Measurements from ENCODE around the gene RASAL3.
"Not testable (repeated sequence)": the region's sequence is repeated elsewhere in the genome, so short reads cannot be mapped to it uniquely, and the experiment has no call there.

Gene RASAL3

DNA sequence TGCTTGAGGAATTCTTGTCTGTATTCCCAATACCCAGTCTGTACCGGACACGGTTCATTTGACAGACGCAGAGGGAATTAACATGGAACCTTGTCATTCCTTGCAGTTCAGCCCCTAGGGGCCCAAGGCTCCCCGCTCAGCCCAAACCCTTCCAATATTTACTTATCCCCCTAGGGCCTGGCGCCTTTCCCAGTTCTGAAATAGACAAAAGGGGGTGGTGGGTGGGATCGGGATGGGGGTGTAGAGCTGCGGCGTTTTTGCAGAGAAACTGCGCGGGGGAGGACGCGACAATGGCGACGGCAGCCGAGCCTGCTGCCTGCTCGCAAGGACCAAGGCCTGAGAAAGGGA lies 46.1 kb downstream of the RASAL3 start:
- DNase-seq: no peak

DNA sequence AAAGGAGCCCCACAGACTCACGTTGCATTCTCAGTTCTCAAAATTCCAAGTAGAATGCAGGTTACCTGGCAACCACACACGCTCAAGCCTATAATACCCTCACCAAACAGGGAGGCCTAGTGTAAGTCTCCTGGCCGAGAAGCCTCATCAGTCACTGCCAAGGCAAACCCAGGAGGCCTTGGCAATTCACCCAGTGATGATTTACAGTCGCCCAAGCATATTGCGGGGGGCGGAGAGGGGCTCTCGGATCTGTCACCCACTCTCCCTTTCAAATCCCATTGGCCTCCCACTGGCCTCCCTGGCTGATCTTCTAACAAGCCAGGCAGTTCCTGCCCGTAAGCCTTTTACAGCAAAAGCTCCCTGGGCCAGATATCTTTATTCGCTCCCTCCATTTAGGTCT lies 46.6 kb downstream of the RASAL3 start:
- DNase-seq: no peak

DNA sequence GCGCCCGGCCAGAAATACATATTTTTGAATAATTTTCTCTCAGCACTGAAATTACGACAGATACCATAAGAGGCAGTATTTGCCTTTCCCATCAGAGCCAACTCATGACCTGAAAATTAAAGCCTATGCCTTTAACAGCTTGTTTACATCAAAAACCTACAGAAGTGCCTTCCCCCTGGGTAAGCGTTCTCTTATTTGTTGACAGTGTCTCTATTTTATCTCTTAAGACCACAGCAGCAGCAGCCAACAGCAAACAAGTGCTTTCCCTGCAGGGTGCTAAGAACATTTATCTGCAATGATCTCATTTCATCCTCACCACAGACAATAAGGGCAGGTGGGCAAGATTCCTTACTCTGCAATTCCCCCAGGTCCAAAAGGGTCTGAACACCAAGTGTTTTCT lies 51.5 kb downstream of the RASAL3 start:
- DNase-seq: no peak

DNA sequence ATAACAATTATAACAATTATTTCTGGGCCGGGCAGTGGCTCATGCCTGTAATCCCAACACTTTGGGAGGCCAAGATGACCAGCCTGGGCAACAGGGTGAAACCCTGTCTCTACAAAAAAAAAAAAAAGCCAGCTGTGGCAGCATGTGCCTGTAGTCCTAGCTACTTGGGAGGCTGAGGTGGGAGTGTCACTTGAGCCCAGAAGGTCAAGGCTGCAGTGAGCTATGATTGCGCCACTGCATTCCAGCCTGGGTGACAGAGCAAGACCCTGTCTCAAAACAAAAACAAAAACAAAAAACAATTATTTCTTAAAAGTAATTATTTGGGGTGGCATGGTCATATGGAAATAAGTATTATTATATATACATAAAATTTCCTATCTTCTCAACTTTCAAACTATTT lies 53.0 kb downstream of the RASAL3 start:
- DNase-seq: not testable (repeated sequence)

DNA sequence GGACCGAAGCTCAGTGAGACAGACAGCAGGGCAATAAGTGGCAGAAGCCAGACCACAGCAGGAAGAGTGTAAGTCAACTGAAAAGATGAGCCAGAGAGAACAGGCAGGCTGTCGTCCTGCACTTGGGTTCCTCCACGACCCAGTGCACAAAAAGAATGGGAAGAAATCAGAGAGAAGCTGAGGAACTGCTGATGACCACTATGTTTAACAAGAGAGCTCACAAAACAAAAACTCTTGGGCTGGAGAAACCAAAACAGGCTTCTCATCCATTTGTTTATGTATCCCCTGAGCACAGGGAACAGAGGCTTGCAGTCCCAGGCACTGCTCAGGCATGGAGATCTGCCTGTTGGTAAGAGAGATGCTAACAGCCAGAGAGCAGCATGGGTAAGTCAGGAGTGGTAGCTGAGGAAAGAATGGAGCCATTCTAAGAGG lies 59.5 kb downstream of the RASAL3 start:
- DNase-seq: no peak

DNA sequence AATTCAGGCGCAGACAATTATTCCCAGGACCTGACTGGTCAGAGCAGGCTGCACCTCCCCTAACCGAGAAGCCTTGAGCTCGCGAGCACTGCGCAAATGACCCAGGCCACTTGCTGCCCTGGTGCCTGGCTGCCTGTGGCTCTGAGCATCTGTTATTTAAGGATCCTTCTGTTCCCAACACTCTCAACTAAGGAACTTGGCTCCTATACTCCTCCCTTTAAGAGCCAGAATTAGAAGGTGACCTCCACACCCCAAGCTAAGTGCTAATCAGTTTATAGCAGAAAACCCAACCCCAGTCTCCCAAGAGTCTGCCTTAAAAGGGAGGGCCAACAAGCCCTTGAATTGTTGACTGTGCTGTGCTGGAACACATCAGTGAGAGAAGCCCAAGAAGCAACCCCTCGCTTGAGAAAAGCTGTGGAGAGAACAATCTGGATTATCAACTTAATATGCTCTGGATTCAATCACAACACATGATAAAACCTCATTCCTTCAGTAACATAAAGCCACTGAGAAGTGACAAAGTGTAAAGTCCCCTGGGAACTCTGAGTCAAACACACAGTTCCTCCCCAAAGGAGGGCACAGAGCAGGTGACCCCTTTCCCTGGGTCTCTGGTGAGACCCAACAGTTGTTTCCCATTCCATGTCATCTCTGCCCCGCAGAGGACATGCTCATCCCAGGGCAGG lies 60.1 kb downstream of the RASAL3 start:
- no peak for DNase-seq

DNA sequence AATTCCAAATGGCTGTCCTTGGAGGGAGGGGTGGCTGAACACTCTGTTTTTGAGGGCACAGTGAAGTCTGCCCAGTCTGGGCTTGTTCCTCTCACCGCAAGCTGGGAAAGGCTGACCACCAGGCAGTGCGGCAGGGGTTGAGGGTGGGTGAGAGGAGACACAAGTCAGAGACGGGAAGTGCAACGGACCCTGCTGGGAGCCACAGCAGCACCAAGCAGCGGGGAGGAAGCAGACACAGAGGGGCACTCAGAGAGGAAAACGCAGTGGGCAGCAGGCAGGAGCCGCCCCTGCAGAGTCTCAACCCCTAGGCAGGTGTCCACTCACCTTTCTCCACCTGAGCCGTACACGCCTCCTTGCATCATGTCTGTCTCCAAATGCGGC lies 61.2 kb downstream of the RASAL3 start:
- DNase-seq: no peak

DNA sequence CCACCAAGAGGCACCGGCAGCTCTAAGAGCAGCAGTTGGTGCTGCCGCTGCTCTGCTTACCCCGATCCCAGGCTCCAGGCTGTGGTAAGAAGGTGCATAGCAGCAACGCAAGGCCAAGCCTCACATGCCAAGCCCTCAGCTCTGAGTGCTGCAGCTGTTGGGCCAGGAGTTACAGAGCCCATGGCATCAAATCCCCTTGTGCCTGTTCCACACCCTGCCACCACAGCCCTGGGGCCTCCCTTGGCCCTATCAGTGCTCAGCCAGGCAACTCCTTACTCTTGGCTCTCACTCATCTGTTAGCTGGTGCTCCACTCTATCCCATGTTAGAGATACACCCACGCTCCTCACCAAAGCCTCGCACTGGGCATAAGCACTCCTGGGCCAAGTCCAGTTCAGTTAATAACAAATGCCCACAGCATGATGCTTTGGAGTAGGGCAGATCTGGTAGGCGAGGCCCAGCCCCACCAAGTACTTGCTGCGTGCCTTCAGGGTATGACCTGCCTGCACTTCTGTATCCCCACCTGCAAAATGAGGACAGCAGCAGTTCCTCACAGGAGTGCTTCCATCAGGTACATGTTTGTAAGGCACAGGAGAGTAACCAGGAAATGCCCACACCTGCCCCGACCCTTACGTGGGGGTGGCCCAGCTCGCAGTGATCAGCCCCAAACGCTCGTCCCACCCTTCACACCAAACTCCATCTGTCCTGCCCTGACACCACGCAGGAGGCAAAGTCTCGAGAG lies 61.8 kb downstream of the RASAL3 start:
- no peak for DNase-seq

Data from activated CD8-positive, alpha-beta memory T cell treated with anti-CD3 and anti-CD28 coated beads, Interleukin-2, amount 50 U/mL, for 48 hours (primary cell).